Frontal cortex (tissue), 4 donors: ENCODE data around the gene GPR107. TPM values are rescaled to one million over a fixed set of nuclear protein-coding genes. Genes with fewer than 3 reads are reported as not detected.

Experiments used
- DNase-seq, 2 donors: peaks; one replicate each; pipeline ENCODE4 v3.0.0; 2012; ENCODE audit warnings: low spot score in 2 of 2
- FAIRE-seq: peaks from 2 replicates; lab custom pipeline; 2012; peaks lifted over from hg19 to GRCh38; lab: Jason Lieb, UNC
- total RNA-seq: library from RNA; depleted of rRNA; stranded (reverse); fragments of >200 nt; gene quantifications from one replicate; pipeline ENCODE4 v1.2.3, GENCODE V29; 2014
- donor health status: control.
- donor health status: control.
- donor health status: control.

GPR107 gene
- total RNA-seq, 1 donor from 2014 or later = 21.2 TPM

DNA sequence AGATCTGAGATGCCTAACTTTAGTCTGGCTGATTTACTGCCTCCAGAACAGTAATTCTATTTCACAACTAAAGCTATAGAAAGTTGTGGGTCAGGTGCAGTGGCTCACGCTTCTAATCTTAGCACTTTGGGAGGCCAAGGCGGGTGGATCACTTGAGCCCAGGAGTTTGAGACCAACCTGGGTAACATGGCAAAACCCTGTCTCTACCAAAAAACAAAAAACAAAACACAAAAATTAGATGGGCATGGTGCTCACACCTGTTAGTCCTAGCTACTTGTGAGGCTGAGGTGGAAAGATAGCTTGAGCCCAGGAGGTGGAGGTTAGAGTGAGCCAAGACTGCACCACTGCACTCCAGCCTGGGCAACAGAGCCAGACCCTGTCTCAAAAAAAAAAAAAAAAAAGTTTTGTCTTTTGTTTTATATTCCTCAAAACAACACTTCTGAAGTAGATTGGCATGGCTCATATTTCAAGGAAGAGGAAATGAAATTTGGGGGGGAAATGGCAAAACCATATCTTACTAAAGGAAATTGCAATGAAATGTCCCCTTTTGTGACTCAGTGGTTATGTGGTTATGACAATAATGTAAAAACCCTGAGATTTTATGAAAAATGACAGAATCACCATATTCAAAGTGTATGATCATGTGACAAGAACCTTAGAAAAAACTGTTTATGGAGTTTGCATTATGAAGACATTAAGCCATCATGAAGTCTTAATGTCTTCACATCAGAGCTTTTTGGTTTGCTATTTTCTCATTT is 26.9 kb upstream of the GPR107 start:
- FAIRE-seq (no peak), DNase-seq (no peak)

DNA sequence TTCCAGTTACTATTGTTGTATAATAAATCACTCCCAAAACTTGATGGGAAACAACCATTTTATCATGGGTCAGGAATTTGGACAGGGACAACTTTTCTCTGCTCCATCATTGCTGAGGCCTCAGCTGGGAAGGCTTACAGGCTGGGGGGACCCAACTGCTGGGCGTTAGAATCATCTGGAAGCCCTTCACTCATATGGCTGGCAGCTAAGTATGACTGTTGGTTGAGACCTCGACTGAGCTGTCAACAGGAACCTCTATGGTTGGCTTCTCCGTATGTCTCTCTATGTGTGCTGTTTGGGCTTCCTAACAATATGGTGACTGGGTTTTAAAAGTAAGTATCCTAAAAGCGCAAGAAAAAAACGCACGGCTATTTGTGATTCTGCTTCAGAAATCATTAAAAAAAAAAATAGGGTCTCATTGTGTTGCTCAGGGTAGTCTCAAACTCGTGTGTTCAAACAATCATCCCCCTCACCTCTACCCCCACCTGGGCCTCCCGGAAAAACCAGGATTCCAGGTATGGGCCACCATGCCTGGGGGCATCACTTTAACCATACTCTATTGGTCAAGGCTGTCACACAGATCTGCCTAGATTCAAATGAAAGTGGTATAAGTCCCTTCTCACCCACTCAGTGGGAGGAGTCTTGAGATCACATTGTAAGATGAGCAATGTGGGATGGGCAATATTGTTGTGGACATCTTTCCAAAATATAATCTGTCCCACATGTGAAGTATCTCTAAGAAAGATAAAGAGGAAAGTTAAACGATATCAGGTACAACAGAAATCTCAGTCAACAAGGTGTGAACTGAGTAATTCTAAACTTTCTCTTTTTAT is 26.0 kb upstream of the GPR107 start:
- no peak for FAIRE-seq

GRCh38 chr9:130028493-130029222 is 25.0 kb upstream of the GPR107 start:
- no peak for FAIRE-seq
- DNase-seq = no peak

More for the DNA sequence above, 26.0 kb upstream of the GPR107 start:
- DNase-seq = no peak

GRCh38 chr9:130029223-130029973 is 24.3 kb upstream of the GPR107 start:
- FAIRE-seq (no peak), DNase-seq (no peak)

- no peak for DNase-seq
- FAIRE-seq = no peak
These were observed 23.0 kb upstream of the GPR107 start for GRCh38 chr9:130030651-130031127.

DNA sequence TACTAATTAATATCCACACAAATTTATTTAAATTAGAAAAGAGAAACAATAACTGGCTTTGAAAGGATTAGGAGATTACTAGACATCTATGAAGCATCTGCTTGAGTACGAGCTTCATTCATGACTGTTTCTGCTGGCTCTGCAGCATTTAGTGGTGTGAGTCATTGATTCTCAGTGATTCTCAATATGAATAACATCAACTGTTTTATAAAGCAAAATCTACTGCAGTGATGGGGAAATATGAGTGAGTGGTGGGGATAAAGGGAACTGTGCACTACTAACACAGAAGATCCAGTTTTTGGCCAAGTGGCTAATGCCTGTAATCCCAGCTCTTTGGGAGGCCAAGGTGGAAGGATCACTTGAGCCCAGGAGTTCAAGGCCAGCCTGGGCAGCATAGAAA is 19.1 kb upstream of the GPR107 start:
- FAIRE-seq = no peak

DNA sequence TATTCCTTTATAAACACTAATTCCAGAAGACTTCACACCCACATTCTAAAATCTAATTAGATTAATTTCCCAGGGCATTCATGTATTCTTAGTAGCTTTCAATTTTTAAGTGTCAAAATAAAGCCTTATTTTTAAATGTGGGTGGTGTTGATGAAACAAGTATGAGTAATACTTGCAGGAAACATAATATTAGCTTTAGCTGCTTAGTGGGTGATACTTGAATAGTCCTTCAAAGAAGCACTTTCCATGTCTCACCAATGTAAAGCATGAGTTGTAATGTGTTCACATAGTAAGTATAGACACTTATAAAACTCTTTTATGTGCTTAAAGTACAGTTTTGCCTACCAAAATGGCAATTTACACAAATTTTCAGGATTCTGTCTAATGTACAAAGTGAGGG is 17.6 kb upstream of the GPR107 start:
- DNase-seq (no peak), FAIRE-seq (no peak)

More for the DNA sequence above, 19.1 kb upstream of the GPR107 start:
- no peak for DNase-seq

- FAIRE-seq (no peak), DNase-seq (no peak)
These were observed 14.1 kb upstream of the GPR107 start for GRCh38 chr9:130039528-130040147.

DNA sequence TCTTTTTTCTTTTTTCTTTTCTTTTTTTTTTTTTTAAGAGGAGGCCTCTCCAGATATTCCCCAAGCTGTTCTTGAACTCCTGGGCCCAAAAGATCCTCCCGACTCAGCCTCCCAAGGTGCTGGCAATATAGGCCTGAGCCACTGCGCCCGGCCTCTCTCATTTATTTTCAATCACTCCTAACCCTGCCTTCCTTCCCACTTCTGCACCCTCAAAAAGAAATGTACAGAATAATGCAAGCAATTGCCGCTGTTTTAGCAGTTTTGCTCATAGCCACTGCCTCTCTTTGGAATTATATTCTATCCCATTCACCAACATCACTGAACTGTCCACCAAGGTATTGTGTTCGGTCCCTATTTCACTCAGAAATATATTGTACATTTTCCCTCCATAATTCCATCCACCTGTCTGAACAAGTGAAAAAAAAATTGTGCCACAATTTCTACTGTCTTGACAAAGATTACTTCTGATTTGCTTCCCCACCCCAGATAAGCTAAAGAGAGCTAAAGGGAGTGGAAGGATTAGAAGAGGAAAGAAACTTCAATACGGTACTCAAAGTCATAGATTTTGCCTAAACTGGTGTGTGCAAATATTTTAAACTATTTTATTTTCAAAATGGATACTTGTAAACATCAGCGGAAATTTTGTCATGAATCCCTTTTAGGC is 12.6 kb upstream of the GPR107 start:
- DNase-seq = no peak
- no peak for FAIRE-seq

- FAIRE-seq (no peak), DNase-seq (peak in 1 of 2 donors; percentile 52)
These were observed 11.9 kb upstream of the GPR107 start for GRCh38 chr9:130041648-130042405.

- FAIRE-seq = no peak
- peak; percentile 43 to 63 for DNase-seq
These were observed 11.3 kb upstream of the GPR107 start for GRCh38 chr9:130042406-130042884.

DNA sequence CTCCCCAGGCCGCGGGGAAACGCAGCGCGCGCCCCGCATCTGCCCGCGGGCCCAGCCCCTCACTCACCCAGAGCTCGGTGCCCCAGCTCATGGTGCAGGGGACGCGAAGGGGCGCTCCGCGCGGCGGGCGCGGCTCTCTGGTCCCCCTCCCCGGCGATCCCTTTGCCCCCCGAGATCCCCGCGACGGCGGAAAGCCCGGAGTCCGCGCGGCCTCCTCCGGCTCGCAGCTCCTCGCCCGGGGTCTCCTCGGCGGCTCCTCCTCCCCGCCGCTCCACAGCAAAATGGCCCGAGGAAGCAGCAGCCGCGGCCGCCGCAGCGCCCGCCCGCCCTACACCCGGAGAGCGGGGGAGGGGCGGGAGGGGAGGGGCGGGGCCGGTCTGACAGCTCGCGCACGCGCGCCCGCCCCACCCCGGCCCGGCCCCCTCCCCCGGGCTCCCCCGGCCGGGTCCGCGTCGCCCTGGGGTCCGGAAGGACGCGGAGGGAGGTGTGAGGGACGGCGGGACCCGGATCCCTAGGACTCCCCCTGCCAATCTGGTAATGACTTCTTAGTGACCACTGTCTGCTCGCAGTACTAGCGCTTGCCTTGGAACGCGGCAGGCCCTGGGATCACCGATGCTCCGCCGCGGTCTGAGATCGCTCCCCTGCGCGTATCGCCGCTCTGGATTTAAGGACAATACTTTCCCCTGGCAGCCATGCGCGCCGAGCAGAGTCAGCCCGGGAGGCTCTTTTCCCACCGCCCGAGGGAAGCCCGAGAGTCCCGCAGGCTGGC is 10.6 kb upstream of the GPR107 start, which contains the start of gene FNBP1:
Gene FNBP1 (minus strand): TSS at position 305 of the 769 bp plus-strand sequence. CDS start 214 bp downstream, at position 91.
- FAIRE-seq (no peak), DNase-seq (peak; percentile 94 to 96)

DNA sequence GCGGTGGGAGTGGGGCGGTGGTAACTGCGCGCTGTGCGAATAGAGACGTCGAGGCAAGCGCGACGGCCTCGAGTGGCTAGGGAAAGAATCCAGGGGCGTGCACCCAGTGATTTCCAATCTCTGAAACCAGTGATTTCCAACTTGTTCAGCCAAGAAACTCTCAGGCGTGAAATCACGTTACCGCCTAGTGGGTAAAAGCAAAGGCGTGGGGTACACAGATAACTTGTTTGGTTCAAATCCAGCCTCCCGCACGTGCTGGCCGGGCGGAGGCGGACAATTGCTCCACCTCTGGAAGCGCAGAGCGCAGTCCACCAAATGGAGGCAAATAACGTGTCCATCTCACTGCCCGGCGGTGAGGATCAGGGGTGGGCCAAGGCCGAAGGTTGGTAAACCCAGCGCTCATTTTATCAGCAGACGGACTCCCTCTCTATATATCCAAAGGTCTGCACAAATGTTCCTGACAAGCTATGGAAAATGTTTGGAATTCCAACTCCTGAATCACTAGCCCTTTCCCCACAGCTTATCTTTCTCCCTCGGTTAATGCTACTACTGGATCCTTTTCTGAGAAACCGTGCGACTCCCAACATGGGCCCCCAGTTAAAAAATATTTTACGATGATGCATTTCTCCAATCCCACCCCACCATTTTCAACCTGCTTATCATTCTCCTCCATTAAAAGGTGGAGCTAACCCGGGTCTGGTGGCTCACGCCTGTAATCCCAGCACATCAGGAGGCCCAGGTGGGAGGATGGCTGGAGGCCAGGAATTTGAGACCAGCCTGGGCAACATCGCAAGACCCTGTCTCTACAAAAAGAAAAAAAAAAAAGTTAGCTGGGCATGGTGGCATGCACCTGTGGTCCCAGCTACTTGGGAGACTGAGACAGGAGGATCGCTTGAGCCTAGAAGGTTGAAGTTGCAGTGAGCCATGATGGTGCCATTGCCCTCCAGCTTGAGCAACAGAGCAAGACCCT is 9.8 kb upstream of the GPR107 start:
- peak in 1 of 2 donors; percentile 48 for DNase-seq
- no peak for FAIRE-seq

DNA sequence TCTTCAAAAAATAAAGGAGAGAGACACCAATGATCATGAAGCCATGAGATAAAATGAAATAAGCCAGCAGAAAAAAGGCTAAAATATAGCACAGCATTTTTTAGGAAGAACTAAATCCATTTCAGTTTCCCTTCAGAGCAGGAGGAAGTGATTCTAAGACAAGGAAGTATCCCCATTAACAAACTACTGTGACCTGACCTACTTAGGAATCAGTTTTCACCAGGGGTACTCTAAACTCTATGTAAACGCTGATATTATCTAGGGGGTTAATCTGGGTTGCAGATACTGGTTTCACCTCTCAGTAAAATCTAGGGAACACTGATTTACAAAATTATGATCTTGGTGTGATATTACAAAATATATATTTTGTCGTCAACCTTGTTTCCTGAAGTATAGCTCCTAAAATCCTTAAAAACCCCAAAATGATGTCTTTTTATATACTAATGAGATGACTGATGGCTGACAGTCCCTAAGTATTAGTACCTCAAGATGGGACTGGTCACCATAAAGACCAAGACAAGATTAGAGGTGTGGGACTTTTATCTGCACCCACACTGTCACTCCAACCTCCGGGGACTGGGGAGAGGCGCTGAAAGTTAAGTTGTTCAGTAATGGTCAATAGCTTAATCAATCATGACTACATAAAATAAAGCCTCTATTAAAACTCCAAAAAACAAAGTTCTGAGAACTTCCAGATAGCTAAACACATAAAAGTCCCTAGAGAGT is 7.8 kb upstream of the GPR107 start:
- DNase-seq = no peak
- no peak for FAIRE-seq
